Measurements from ENCODE around the gene SLC15A3.

GRCh38 chr11:60923326-60923725, 28.6 kb downstream of the SLC15A3 start:
- TF ChIP-seq CTCF (IDR thresholded peaks at IDR 0.05 in 8 of 11, conservative IDR thresholded peaks at IDR 0.05 in 3 of 11) (no peak), POLR2AphosphoS5 (IDR thresholded peaks at IDR 0.05) (no peak), POLR2A (IDR thresholded peaks at IDR 0.05) (no peak)
